B cell (primary cell): ENCODE data around the gene LRRC10. TPM values are rescaled to one million over a fixed set of nuclear protein-coding genes. Genes with fewer than 3 reads are reported as not detected.

ENCODE experiments used
- ATAC-seq: fragments of 200-7000 bp; cut with Tn5 transposase; one replicate; pipeline ENCODE4 v1.10.0; 2021; ENCODE audit warnings: low read depth, mild to moderate bottlenecking, moderate number of reproducible peaks, moderate library complexity
- CTCF ChIA-PET: fragments of 350-600 bp; sonication (Branson Sonifier 250); formaldehyde crosslinking; loops from one replicate; lab custom pipeline; 2021; ENCODE audit warnings: antibody characterized with exemption, inconsistent platforms; lab: Charles Lee
- POLR2A ChIA-PET: fragments of 350-600 bp; sonication (Branson Sonifier 250); formaldehyde crosslinking; loops from one replicate; lab custom pipeline; 2021; ENCODE audit warnings: antibody characterized with exemption; lab: Charles Lee
- DNase-seq: peaks from one replicate; pipeline ENCODE4 v3.0.0; 2013
- H2AFZ ChIP-seq: 2 replicates; pipeline ENCODE4 v1.6.1; 2012; ENCODE audit warnings: mild to moderate bottlenecking, low read depth, low read length; ENCODE audit not compliant: insufficient read depth, poor library complexity, severe bottlenecking
- H3K27ac ChIP-seq, 2 donors: 1 replicate in 1 of 2; 2 replicates in 1 of 2; pipeline ENCODE4 v1.5.1; 2012 to 2013; ENCODE audit warnings: low read length in 2 of 2, mild to moderate bottlenecking in 2 of 2, moderate library complexity in 1 of 2
- H3K27me3 ChIP-seq, 4 experiments: fragments of 200-600 bp in 1 of 4; sonication (generic) in 1 of 4; replicated peaks in 1 of 4; 1 replicate in 2 of 4; 2 replicates in 2 of 4; pipeline versions ENCODE4 v1.6.1 to v1.7.0; 2013 to 2016; ENCODE audit warnings: low read length in 3 of 4, mild to moderate bottlenecking in 2 of 4, mixed read lengths in 1 of 4, moderate library complexity in 1 of 4; ENCODE audit not compliant: insufficient read depth in 4 of 4, control insufficient read depth in 3 of 4; ENCODE audit errors: control extremely low read depth in 1 of 4
- H3K36me3 ChIP-seq, 2 experiments: replicated peaks in 1 of 2; 1 replicate in 1 of 2; 2 replicates in 1 of 2; pipeline versions ENCODE4 v1.6.1 to v1.7.1; 2013; ENCODE audit warnings: low read length in 1 of 2; ENCODE audit not compliant: insufficient read depth in 2 of 2, control insufficient read depth in 1 of 2; ENCODE audit errors: control extremely low read depth in 1 of 2, extremely low read depth in 1 of 2
- H3K4me1 ChIP-seq, 2 donors: fragments of 200-600 bp in 1 of 2; sonication (generic) in 1 of 2; 1 replicate in 1 of 2; 2 replicates in 1 of 2; pipeline versions ENCODE4 v1.5.1 to v1.6.1; 2013 to 2017; ENCODE audit warnings: low read length in 2 of 2; ENCODE audit not compliant: control insufficient read depth in 2 of 2, insufficient read depth in 2 of 2
- H3K4me2 ChIP-seq: replicated peaks from 2 replicates; pipeline ENCODE3; 2012; ENCODE audit warnings: mild to moderate bottlenecking, low read depth, low read length; ENCODE audit not compliant: poor library complexity, severe bottlenecking
- H3K4me3 ChIP-seq, 5 experiments: fragments of 200-600 bp in 1 of 5; sonication (generic) in 1 of 5; 1 replicate in 3 of 5; 2 replicates in 2 of 5; pipeline versions ENCODE4 v1.5.1 to v1.7.0; 2011 to 2016; ENCODE audit warnings: low read length in 4 of 5, mild to moderate bottlenecking in 4 of 5, low read depth in 2 of 5, control low read depth in 1 of 5, moderate library complexity in 1 of 5; ENCODE audit not compliant: insufficient read depth in 1 of 5; ENCODE audit errors: control extremely low read depth in 1 of 5, extremely low read depth in 1 of 5
- H3K79me2 ChIP-seq: fragments of 200-600 bp; sonication (generic); one replicate; pipeline ENCODE4 v1.6.0; 2016; ENCODE audit warnings: low read length; ENCODE audit not compliant: control insufficient read depth, insufficient read depth
- H3K9ac ChIP-seq: fragments of 200-600 bp; sonication (generic); 2 replicates; pipeline ENCODE4 v1.6.1; 2017; ENCODE audit warnings: mild to moderate bottlenecking, low read length, moderate library complexity
- H3K9me3 ChIP-seq, 3 donors: one replicate each; pipeline versions ENCODE4 v1.6.1 to v1.7.1; 2013; ENCODE audit warnings: low read length in 2 of 3; ENCODE audit not compliant: control insufficient read depth in 2 of 3, insufficient read depth in 1 of 3; ENCODE audit errors: control extremely low read depth in 1 of 3
- H4K20me1 ChIP-seq: 2 replicates; pipeline ENCODE4 v1.6.0; 2012; ENCODE audit warnings: mild to moderate bottlenecking, low read length; ENCODE audit not compliant: insufficient read depth, control insufficient read depth, poor library complexity, severe bottlenecking
- H3K27ac Mint-ChIP-seq: one replicate; pipeline ENCODE4 v1.8.0; 2021; ENCODE audit warnings: mixed read lengths
- H3K27me3 Mint-ChIP-seq: one replicate; pipeline ENCODE4 v1.8.0; 2021; ENCODE audit warnings: mixed read lengths
- H3K4me1 Mint-ChIP-seq: one replicate; pipeline ENCODE4 v1.8.0; 2021; ENCODE audit warnings: mixed read lengths
- H3K4me3 Mint-ChIP-seq: one replicate; pipeline ENCODE4 v1.8.0; 2021; ENCODE audit warnings: mixed read lengths
- H3K9me3 Mint-ChIP-seq: one replicate; pipeline ENCODE4 v1.8.0; 2022; ENCODE audit warnings: mixed read lengths; ENCODE audit not compliant: insufficient read depth
- CTCF ChIP-seq: fragments of 200-600 bp; IDR thresholded peaks from one replicate; pipeline ENCODE4 v1.8.0; 2022; ENCODE audit warnings: antibody characterized with exemption, mild to moderate bottlenecking
- EZH2 ChIP-seq: IDR thresholded peaks from 2 replicates; pipeline ENCODE4 v1.6.1; 2012; ENCODE audit warnings: borderline replicate concordance, low read depth, mild to moderate bottlenecking, moderate library complexity, low read length; ENCODE audit not compliant: insufficient read depth, poor library complexity, severe bottlenecking
- WGBS: methylation state at CpG from one replicate; pipeline ENCODE4 v1.1.5; 2013; ENCODE audit warnings: missing lambda C conversion rate; ENCODE audit not compliant: insufficient coverage; 5-methylcytosine and 5-hydroxymethylcytosine counted together
- intact Hi-C: fragments of 100-400 bp; cut with micrococcal nuclease; formaldehyde crosslinking; loops from one replicate; pipeline ENCODE4 v1.10.0; 2022
- polyA plus RNA-seq: library from polyadenylated mRNA; depleted of rRNA; stranded (reverse); fragments of >200 nt; gene quantifications from 2 replicates; pipeline ENCODE4 v1.2.3, GENCODE V29; 2012
- total RNA-seq, 2 donors: library from RNA; stranded (reverse); fragments of 120-200 nt in 1 of 2; gene quantifications; 1 replicate in 1 of 2; 2 replicates in 1 of 2; pipeline versions ENCODE4 v1.2.3 to v1.2.4, GENCODE V29; 2013 to 2022

Gene LRRC10
- total and polyA plus RNA-seq, 2 donors (not counting 1 experiment from before 2014, with no cell fraction given): not detected

- CTCF ChIA-PET: no interaction called here
- intact Hi-C loops: no loop called here
Observed at GRCh38 chr12:69649529-69649928, 38.8 kb upstream of the LRRC10 start.

GRCh38 chr12:69648476-69648875 lies 37.8 kb upstream of the LRRC10 start:
- no peaks in the 10 kb centered on the region for H4K20me1 ChIP-seq
- no peaks in the 10 kb centered on the region for H3K9me3 ChIP-seq
- TF ChIP-seq CTCF: no peak
- no peak for TF ChIP-seq EZH2
- no peaks in the 10 kb centered on the region for H3K9me3 Mint-ChIP-seq
- ChIA-PET POLR2A (no interaction called here), CTCF (no interaction called here)
- no peak overlapping the region for H3K9ac ChIP-seq
- no peak for ATAC-seq
- H3K79me2 ChIP-seq: no peaks in the 10 kb centered on the region
- intact Hi-C loops: no loop called here
- H3K27me3 Mint-ChIP-seq: peaks cover 27% of the 10 kb centered on the region
- H3K4me3 Mint-ChIP-seq: no peak overlapping the region
- H3K4me1 Mint-ChIP-seq: no peaks in the 10 kb centered on the region
- H2AFZ ChIP-seq: no peak overlapping the region
- no peaks in the 10 kb centered on the region for H3K36me3 ChIP-seq
- H3K4me2 ChIP-seq: no peak overlapping the region
- no peaks in the 10 kb centered on the region for H3K27me3 ChIP-seq
- DNase-seq: no peak
- no peak overlapping the region for H3K4me3 ChIP-seq
- no peaks in the 10 kb centered on the region for H3K4me1 ChIP-seq
- H3K27ac ChIP-seq: no peak overlapping the region
- 100% methylated on average over 1 of the region's 3 CpGs for WGBS
- no peak overlapping the region for H3K27ac Mint-ChIP-seq

More at GRCh38 chr12:69649529-69649928, 38.8 kb upstream of the LRRC10 start:
- 100% methylated on average over 2 of the region's 4 CpGs for WGBS
- Mint-ChIP-seq H3K27me3 (peaks cover 27% of the 10 kb centered on the region), H3K4me3 (no peak overlapping the region), H3K9me3 (no peaks in the 10 kb centered on the region), H3K27ac (no peak overlapping the region), H3K4me1 (no peaks in the 10 kb centered on the region)
- no peaks in the 10 kb centered on the region for H3K4me1 ChIP-seq
- no peak overlapping the region for H3K4me2 ChIP-seq
- no peak overlapping the region for H2AFZ ChIP-seq
- H4K20me1 ChIP-seq: no peaks in the 10 kb centered on the region
- POLR2A ChIA-PET: no interaction called here
- no peaks in the 10 kb centered on the region for H3K9me3 ChIP-seq
- no peaks in the 10 kb centered on the region for H3K27me3 ChIP-seq
- no peak for TF ChIP-seq CTCF
- TF ChIP-seq EZH2: no peak
- no peak overlapping the region for H3K4me3 ChIP-seq
- DNase-seq (no peak), ATAC-seq (no peak)
- no peaks in the 10 kb centered on the region for H3K36me3 ChIP-seq
- H3K27ac ChIP-seq: no peak overlapping the region
- no peaks in the 10 kb centered on the region for H3K79me2 ChIP-seq
- no peak overlapping the region for H3K9ac ChIP-seq
